SU-DHL-6 (cell line): ENCODE results near the gene IL6R.

Source experiments
- H2AFZ ChIP-seq: fragments of 200-600 bp; sonication (generic); 2 replicates; pipeline ENCODE4 v1.6.1; 2014; ENCODE audit warnings: low read depth, mild to moderate bottlenecking, moderate library complexity, mixed read lengths, antibody characterized with exemption, low read length; ENCODE audit not compliant: severe bottlenecking
- H3F3A ChIP-seq: fragments of 200-600 bp; shearing (Covaris generic); 2 replicates; pipeline ENCODE4 v1.6.0; 2016; ENCODE audit warnings: antibody characterized with exemption, mild to moderate bottlenecking; ENCODE audit not compliant: insufficient read depth
- H3K27ac ChIP-seq: fragments of 200-600 bp; sonication (generic); 2 replicates; pipeline ENCODE4 v1.5.1; 2016; ENCODE audit warnings: low read depth, mild to moderate bottlenecking, low read length, moderate library complexity, mixed read lengths
- H3K27me3 ChIP-seq: fragments of 200-600 bp; sonication (generic), shearing (Covaris generic); 2 replicates; pipeline ENCODE4 v1.6.0; 2014; ENCODE audit warnings: mild to moderate bottlenecking, low read length
- H3K36me3 ChIP-seq: fragments of 200-600 bp; sonication (generic); 2 replicates; pipeline ENCODE4 v1.6.1; 2014; ENCODE audit warnings: mild to moderate bottlenecking, low read length, mixed read lengths
- H3K4me2 ChIP-seq: fragments of 300-600, 200-600 bp; shearing (Covaris generic), sonication (generic); 2 replicates; pipeline ENCODE4 v1.6.0; 2014; ENCODE audit warnings: low read length, low read depth, mild to moderate bottlenecking; ENCODE audit not compliant: poor library complexity, severe bottlenecking
- H3K4me3 ChIP-seq: fragments of 200-600 bp; sonication (generic); 2 replicates; pipeline ENCODE4 v1.5.1; 2014; ENCODE audit warnings: antibody characterized with exemption, low read length, mild to moderate bottlenecking, mixed read lengths; ENCODE audit not compliant: insufficient read depth, poor library complexity, severe bottlenecking
- H3K79me2 ChIP-seq: fragments of 200-600 bp; sonication (generic); 2 replicates; pipeline ENCODE4 v1.6.1; 2014; ENCODE audit warnings: mild to moderate bottlenecking, low read length, moderate library complexity; ENCODE audit not compliant: insufficient read depth
- H3K9ac ChIP-seq: fragments of 200-600 bp; sonication (generic); 2 replicates; pipeline ENCODE4 v1.7.0; 2014; ENCODE audit warnings: mild to moderate bottlenecking, low read length
- H3K9me2 ChIP-seq: fragments of 200-600 bp; sonication (generic); replicated peaks from 2 replicates; pipeline ENCODE4 v1.6.1; 2014; ENCODE audit warnings: low read length; ENCODE audit not compliant: insufficient read depth
- H3K9me3 ChIP-seq: fragments of 200-600 bp; sonication (generic); 2 replicates; pipeline ENCODE4 v1.6.1; 2014; ENCODE audit warnings: low read length, mixed read lengths; ENCODE audit not compliant: insufficient read depth
- H4K20me1 ChIP-seq: fragments of 200-600 bp; sonication (generic); 2 replicates; pipeline ENCODE4 v1.6.1; 2014; ENCODE audit warnings: low read depth, mild to moderate bottlenecking, antibody characterized with exemption, low read length, moderate library complexity, mixed read lengths
- EZH2phosphoT487 ChIP-seq: fragments of 200-600 bp; sonication (generic), shearing (Covaris generic); conservative IDR thresholded peaks from 2 replicates; pipeline ENCODE4 v1.6.1; 2018; ENCODE audit warnings: mild to moderate bottlenecking, antibody characterized with exemption, low read length, moderate library complexity, mixed read lengths
- TF ChIP-seq, protein P1 (sequence below): fragments of 200-600 bp; sonication (generic); IDR thresholded peaks from one replicate; pipeline ENCODE4 v1.5.1; 2017; ENCODE audit warnings: antibody characterized with exemption, mild to moderate bottlenecking, low read length, moderate library complexity; ENCODE audit not compliant: insufficient read depth, poor library complexity, severe bottlenecking

IL6R gene

DNA sequence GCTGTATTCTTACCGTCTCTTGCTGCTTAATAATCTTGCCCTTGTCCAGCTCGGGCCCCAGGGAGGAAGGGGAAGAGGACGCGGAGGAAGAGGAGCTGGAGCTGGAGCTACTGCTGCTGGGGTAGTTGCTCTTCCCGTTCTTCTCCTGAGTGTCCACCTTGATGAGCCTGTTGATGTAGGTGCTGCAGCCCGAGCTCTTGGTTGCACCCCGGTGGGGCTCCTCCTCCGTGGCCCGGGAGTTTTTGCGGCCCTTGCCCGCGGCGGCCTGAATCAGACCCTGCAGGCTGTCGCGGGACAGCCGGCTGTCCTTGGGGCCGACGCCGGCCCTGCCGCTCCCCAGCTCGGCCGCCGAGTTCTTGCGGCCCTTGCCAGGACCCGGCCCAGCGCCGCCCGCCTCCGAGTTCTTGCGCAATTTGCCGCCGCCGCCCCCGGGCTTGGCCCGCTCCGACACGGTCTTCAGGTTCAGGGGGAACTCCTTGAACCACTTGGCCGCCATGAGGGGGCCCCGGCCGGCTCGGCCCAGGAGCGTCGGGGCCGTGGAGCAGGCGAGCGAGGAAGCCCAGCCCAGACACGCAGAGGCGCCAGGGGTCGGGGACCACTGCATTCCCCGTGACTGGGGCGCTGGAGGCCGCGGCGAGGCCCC is 96.4 kb downstream of the IL6R start:
- H3K79me2 ChIP-seq = no peaks in the 10 kb centered on the region
- H4K20me1 ChIP-seq = no peaks in the 10 kb centered on the region
- no peak overlapping the region for H2AFZ ChIP-seq
- H3K9me3 ChIP-seq = no peaks in the 10 kb centered on the region
- H3K27ac ChIP-seq = no peak overlapping the region
- H3K4me2 ChIP-seq = no peak overlapping the region
- H3F3A ChIP-seq = no peaks in the 10 kb centered on the region; the same call in 1 of the 2 replicates
- H3K36me3 ChIP-seq = no peaks in the 10 kb centered on the region
- TF ChIP-seq EZH2phosphoT487 = no peak
- TF ChIP-seq, protein P1, sequence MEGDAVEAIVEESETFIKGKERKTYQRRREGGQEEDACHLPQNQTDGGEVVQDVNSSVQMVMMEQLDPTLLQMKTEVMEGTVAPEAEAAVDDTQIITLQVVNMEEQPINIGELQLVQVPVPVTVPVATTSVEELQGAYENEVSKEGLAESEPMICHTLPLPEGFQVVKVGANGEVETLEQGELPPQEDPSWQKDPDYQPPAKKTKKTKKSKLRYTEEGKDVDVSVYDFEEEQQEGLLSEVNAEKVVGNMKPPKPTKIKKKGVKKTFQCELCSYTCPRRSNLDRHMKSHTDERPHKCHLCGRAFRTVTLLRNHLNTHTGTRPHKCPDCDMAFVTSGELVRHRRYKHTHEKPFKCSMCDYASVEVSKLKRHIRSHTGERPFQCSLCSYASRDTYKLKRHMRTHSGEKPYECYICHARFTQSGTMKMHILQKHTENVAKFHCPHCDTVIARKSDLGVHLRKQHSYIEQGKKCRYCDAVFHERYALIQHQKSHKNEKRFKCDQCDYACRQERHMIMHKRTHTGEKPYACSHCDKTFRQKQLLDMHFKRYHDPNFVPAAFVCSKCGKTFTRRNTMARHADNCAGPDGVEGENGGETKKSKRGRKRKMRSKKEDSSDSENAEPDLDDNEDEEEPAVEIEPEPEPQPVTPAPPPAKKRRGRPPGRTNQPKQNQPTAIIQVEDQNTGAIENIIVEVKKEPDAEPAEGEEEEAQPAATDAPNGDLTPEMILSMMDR = no peak
- H3K9ac ChIP-seq = no peak overlapping the region
- H3K4me3 ChIP-seq = no peak overlapping the region
- H3K27me3 ChIP-seq = no peaks in the 10 kb centered on the region
- no peaks in the 10 kb centered on the region for H3K9me2 ChIP-seq

DNA sequence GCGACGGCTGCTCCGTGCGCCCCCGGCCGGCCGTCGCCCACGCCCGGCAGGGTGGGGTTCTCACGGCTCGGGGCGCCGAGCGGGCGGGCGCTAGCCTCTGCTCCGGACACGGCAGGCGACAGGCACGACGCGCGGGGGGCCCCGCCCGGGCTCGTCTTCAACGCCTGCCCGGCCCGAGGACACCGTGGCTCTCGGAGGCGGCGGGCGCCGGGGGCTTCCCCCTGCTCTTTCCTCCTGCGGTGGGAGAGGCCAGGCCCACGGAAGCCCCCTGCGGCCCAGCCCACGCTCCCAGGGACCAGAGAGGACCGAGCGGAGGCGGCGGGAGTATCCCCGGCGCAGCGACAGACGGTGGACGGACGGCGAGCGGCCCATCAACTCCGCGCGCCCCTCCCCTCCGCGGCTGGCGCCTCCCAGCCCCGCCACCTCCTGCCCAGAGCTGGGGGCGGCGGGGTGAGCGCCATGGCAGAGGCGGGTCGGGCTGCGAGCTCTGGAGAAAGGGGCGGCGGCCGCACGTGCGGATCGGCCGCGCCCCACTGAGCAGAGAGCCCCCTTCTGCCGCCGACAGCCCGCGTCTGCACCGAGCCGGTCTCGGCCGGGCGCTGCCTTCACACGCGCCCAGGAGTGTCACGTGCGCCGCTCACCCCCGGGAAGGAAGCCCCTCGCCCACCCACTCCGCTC is 97.1 kb downstream of the IL6R start, which contains the start of the genes SHE and TDRD10:
TSS of gene SHE (minus strand) at position 347 of the 678 bp plus-strand sequence. CDS start 386 bp downstream, outside the sequence.
TSS of gene TDRD10 (plus strand) at position 154 of the 678 bp plus-strand sequence. CDS start 4,685 bp downstream, outside the sequence.
- Histone ChIP-seq H3F3A (no peaks in the 10 kb centered on the region; the same call in 1 of the 2 replicates), H3K27ac (no peak within 1 kb of the TSS), H3K9me2 (no peaks in the 10 kb centered on the region), H3K9ac (no peak within 1 kb of the TSS), H2AFZ (no peak within 1 kb of the TSS), H3K4me2 (no peak within 1 kb of the TSS), H4K20me1 (no peaks in the 10 kb centered on the region), H3K79me2 (no peaks in the 10 kb centered on the region), H3K9me3 (no peaks in the 10 kb centered on the region), H3K27me3 (no peaks in the 10 kb centered on the region), H3K36me3 (no peaks in the 10 kb centered on the region), H3K4me3 (no peak within 1 kb of the TSS)
- TF ChIP-seq, protein P1 = no peak
- TF ChIP-seq EZH2phosphoT487 = no peak

DNA sequence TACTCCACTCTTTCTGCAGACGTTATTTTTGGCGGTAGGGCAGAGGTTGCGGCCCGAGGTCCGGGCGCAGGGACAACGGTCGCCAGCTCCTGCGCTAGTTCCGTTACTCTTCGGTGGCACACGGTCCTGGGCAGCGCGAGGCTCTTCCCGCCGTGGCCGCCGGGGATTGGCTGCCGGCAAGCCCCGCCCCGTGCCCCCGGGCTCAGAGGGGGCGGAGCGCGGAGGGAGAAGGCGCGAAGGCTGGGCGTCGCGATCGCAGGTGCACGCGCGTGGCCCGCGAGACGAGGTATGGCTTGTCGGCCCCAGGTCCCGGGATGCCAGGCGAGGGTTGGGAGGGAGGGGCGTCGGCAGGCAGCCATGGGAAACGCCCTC is 97.6 kb downstream of the IL6R start:
- no peaks in the 10 kb centered on the region for H3K9me3 ChIP-seq
- no peaks in the 10 kb centered on the region for H3K36me3 ChIP-seq
- TF ChIP-seq, protein P1 = no peak
- no peak for TF ChIP-seq EZH2phosphoT487
- no peak overlapping the region for H3K9ac ChIP-seq
- no peak overlapping the region for H2AFZ ChIP-seq
- H3K79me2 ChIP-seq = no peaks in the 10 kb centered on the region
- H3K9me2 ChIP-seq = no peaks in the 10 kb centered on the region
- no peaks in the 10 kb centered on the region for H4K20me1 ChIP-seq
- no peak overlapping the region for H3K4me2 ChIP-seq
- no peak overlapping the region for H3K27ac ChIP-seq
- H3K4me3 ChIP-seq = no peak overlapping the region
- H3F3A ChIP-seq = no peaks in the 10 kb centered on the region
- no peaks in the 10 kb centered on the region for H3K27me3 ChIP-seq
